Activated CD4-positive, CD25-positive, alpha-beta regulatory T cell treated with anti-CD3 and anti-CD28 coated beads, Interleukin-2, amount 50 U/mL, for 16 hours (primary cell): Measurements from ENCODE around the gene DGKI.

ENCODE experiments used
- DNase-seq: peaks from one replicate; pipeline ENCODE4 v3.0.0-alpha.2; 2020; ENCODE audit warnings: low read depth, low spot score

DGKI gene

GRCh38 chr7:137846827-137847567, at the start of gene DGKI:
TSS of gene DGKI (minus strand) at chr7:137846974.
- no peak for DNase-seq

GRCh38 chr7:137895301-137896221, 48.8 kb upstream of the DGKI start:
- no peak for DNase-seq

GRCh38 chr7:137893143-137893742, 46.5 kb upstream of the DGKI start:
- no peak for DNase-seq

GRCh38 chr7:137891016-137891655, 44.4 kb upstream of the DGKI start:
- DNase-seq, result no peak

GRCh38 chr7:137890449-137890921, 43.7 kb upstream of the DGKI start:
- no peak for DNase-seq

GRCh38 chr7:137888241-137888640, 41.5 kb upstream of the DGKI start:
- no peak for DNase-seq

GRCh38 chr7:137886746-137887145, 40.0 kb upstream of the DGKI start:
- DNase-seq, result no peak

GRCh38 chr7:137886281-137886680, 39.5 kb upstream of the DGKI start:
- DNase-seq, result no peak

GRCh38 chr7:137885678-137886077, 38.9 kb upstream of the DGKI start:
- DNase-seq, result no peak

GRCh38 chr7:137882806-137883205, 36.0 kb upstream of the DGKI start:
- DNase-seq, result no peak

GRCh38 chr7:137882261-137882668, 35.5 kb upstream of the DGKI start:
- DNase-seq, result no peak

GRCh38 chr7:137881607-137882260, 35.0 kb upstream of the DGKI start:
- no peak for DNase-seq

GRCh38 chr7:137880432-137880831, 33.7 kb upstream of the DGKI start:
- no peak for DNase-seq

GRCh38 chr7:137879357-137880158, 32.8 kb upstream of the DGKI start:
- no peak for DNase-seq

- DNase-seq, result no peak
Observed at GRCh38 chr7:137878333-137878961, 31.7 kb upstream of the DGKI start.

GRCh38 chr7:137877027-137877675, 30.4 kb upstream of the DGKI start:
- no peak for DNase-seq

GRCh38 chr7:137875746-137876145, 29.0 kb upstream of the DGKI start:
- DNase-seq, result no peak

GRCh38 chr7:137873979-137874777, 27.4 kb upstream of the DGKI start:
- DNase-seq, result no peak

GRCh38 chr7:137873524-137873923, 26.8 kb upstream of the DGKI start:
- DNase-seq, result no peak
